IMR-90 (cell line): Measurements from ENCODE around the gene STEAP4.

ENCODE experiments used
- CEBPB ChIP-seq: IDR thresholded peaks from 2 replicates; pipeline ENCODE4 v1.6.1; 2012; ENCODE audit warnings: low read depth, low read length, improper control_type of control experiment
- CHD1 ChIP-seq: IDR thresholded peaks from 2 replicates; pipeline ENCODE4 v1.6.1; 2012; ENCODE audit warnings: low read depth, low read length, improper control_type of control experiment
- MAFK ChIP-seq: IDR thresholded peaks from 2 replicates; pipeline ENCODE4 v1.6.1; 2012; ENCODE audit warnings: low read depth, low read length, improper control_type of control experiment
- MAZ ChIP-seq: IDR thresholded peaks from 2 replicates; pipeline ENCODE4 v1.6.1; 2012; ENCODE audit warnings: low read depth, mild to moderate bottlenecking, low read length, improper control_type of control experiment, moderate library complexity, borderline replicate concordance
- MXI1 ChIP-seq: IDR thresholded peaks from 2 replicates; pipeline ENCODE4 v1.6.1; 2012; ENCODE audit warnings: low read depth, mild to moderate bottlenecking, low read length, moderate library complexity, borderline replicate concordance
- POLR2A ChIP-seq: IDR thresholded peaks from 2 replicates; pipeline ENCODE4 v1.6.1; 2012; ENCODE audit warnings: mild to moderate bottlenecking, low read depth, low read length
- RAD21 ChIP-seq: IDR thresholded peaks from 2 replicates; pipeline ENCODE4 v1.6.1; 2012; ENCODE audit warnings: low read length, improper control_type of control experiment
- RCOR1 ChIP-seq: IDR thresholded peaks from 2 replicates; pipeline ENCODE4 v1.6.1; 2012; ENCODE audit warnings: mild to moderate bottlenecking, low read length, improper control_type of control experiment; ENCODE audit not compliant: insufficient replicate concordance
- RFX5 ChIP-seq: IDR thresholded peaks from 2 replicates; pipeline ENCODE4 v1.8.0; 2012; ENCODE audit warnings: low read depth, mild to moderate bottlenecking, low read length, moderate library complexity
- USF2 ChIP-seq: fragments of 150-350 bp; IDR thresholded peaks from 2 replicates; pipeline ENCODE4 v1.6.1; 2017; ENCODE audit warnings: mild to moderate bottlenecking, antibody characterized with exemption, low read length, low read depth
- TF ChIP-seq, protein P1 (sequence below): conservative IDR thresholded peaks from 2 replicates; pipeline ENCODE4 v1.5.1; 2012; ENCODE audit warnings: mild to moderate bottlenecking, low read depth, low read length, improper control_type of control experiment

- TF ChIP-seq POLR2A, result no peak
- TF ChIP-seq, protein P1, sequence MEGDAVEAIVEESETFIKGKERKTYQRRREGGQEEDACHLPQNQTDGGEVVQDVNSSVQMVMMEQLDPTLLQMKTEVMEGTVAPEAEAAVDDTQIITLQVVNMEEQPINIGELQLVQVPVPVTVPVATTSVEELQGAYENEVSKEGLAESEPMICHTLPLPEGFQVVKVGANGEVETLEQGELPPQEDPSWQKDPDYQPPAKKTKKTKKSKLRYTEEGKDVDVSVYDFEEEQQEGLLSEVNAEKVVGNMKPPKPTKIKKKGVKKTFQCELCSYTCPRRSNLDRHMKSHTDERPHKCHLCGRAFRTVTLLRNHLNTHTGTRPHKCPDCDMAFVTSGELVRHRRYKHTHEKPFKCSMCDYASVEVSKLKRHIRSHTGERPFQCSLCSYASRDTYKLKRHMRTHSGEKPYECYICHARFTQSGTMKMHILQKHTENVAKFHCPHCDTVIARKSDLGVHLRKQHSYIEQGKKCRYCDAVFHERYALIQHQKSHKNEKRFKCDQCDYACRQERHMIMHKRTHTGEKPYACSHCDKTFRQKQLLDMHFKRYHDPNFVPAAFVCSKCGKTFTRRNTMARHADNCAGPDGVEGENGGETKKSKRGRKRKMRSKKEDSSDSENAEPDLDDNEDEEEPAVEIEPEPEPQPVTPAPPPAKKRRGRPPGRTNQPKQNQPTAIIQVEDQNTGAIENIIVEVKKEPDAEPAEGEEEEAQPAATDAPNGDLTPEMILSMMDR, result no peak
- no peak for TF ChIP-seq MAFK
- TF ChIP-seq MXI1, result no peak
- no peak for TF ChIP-seq RAD21
- TF ChIP-seq USF2, result no peak
- no peak for TF ChIP-seq CEBPB
- TF ChIP-seq RCOR1, result no peak
- TF ChIP-seq CHD1, result no peak
- TF ChIP-seq RFX5, result no peak
- TF ChIP-seq MAZ, result no peak
These were observed 17.1 kb downstream of the STEAP4 start for GRCh38 chr7:88289564-88290025.
